ENCODE data around the gene HHATL. TPM values are rescaled to one million over a fixed set of nuclear protein-coding genes. Genes with fewer than 3 reads are reported as not detected.

Gene HHATL
- total RNA-seq, 1 donor from 2014 or later, result 552 TPM

DNA sequence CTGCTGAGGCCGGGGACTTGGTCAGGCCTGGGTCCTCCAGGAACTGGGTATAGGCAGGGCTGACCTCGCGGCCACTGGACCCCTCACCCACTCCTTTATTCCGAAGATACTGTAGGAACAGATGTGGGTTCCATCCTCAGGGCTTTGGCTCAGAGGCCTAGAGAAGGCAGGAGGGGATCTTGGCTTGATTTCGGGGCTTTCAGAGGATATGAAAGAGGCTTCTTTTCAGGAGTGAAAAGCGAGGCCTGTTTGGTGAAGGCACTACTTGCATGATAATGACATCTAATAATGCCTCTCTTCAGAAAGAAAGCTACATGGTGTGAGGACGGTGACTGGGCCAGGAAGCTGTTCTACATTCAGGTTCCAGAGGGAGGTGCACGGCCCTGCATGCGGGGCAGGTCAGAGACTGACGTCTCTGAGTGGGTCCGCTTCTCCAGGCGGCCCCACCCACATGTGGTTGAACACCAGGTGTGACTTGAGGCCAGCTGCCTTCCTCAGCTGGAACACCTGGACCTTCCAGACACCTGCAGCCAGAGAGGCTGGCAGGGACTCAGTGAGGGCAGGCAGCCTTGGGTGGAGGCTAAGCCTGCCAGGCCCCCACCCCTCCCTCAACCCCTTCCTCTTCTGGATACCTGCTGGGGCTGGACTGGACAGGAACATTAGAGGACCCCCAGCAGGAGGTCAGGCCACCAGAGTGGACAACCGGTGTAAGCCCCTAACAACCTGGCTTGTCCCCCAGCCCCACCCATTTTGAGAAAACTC lies 31.1 kb upstream of the HHATL start:
- peak overlapping the region; percentile 92 for H3K27ac ChIP-seq (replicated peaks)
- TF ChIP-seq, protein P1, sequence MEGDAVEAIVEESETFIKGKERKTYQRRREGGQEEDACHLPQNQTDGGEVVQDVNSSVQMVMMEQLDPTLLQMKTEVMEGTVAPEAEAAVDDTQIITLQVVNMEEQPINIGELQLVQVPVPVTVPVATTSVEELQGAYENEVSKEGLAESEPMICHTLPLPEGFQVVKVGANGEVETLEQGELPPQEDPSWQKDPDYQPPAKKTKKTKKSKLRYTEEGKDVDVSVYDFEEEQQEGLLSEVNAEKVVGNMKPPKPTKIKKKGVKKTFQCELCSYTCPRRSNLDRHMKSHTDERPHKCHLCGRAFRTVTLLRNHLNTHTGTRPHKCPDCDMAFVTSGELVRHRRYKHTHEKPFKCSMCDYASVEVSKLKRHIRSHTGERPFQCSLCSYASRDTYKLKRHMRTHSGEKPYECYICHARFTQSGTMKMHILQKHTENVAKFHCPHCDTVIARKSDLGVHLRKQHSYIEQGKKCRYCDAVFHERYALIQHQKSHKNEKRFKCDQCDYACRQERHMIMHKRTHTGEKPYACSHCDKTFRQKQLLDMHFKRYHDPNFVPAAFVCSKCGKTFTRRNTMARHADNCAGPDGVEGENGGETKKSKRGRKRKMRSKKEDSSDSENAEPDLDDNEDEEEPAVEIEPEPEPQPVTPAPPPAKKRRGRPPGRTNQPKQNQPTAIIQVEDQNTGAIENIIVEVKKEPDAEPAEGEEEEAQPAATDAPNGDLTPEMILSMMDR (IDR thresholded peaks at IDR 0.05; ENCODE audit: borderline replicate concordance), result no peak

DNA sequence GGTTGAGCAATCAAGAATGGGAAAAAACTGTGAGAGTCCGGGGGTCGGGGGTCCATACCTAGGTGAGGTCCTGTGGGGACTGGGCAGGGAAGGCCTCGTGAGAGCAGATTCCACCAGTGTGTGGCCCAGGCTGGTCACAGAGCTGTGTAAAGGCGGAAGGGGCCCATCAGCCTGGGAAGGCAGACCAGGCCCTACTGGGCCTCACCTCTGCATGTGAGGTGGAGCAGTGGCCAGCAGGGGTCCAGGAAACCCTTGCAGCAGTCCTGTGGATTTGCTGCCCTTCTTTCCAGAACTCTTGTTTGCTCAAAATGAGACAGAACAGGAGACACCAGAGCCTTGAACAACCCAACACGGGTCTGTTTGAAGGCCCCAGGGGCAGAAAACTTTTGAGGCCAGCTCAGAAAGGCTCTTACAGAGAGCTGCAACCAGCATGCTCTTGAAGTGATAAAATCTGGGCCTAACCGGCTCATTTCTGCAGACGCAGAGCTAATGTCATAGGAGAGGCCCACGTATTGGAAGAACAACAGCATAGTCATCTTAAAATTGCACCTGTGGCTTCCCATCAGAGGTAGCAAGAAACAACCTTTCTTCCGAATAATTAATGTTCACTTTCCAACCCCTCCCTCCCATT lies 30.3 kb upstream of the HHATL start:
- Histone ChIP-seq H3K4me1 (peaks cover 52% of the 10 kb centered on the region), H3K4me3 (no peak overlapping the region), H3K27ac (replicated peaks) (peak overlapping the region; percentile 92), H3K36me3 (no peaks in the 10 kb centered on the region), H3K9me3 (replicated peaks) (no peaks in the 10 kb centered on the region), H3K27me3 (ENCODE audit: low read depth) (no peaks in the 10 kb centered on the region)
- DNase-seq, result no peak
- intact Hi-C loops (cut with micrococcal nuclease), result no loop called here
- TF ChIP-seq, protein P1 (IDR thresholded peaks at IDR 0.05; ENCODE audit: borderline replicate concordance), result no peak

More for the DNA sequence above, 31.1 kb upstream of the HHATL start:
- Histone ChIP-seq H3K9me3 (replicated peaks) (no peaks in the 10 kb centered on the region), H3K36me3 (no peaks in the 10 kb centered on the region), H3K27me3 (ENCODE audit: low read depth) (no peaks in the 10 kb centered on the region), H3K4me3 (no peak overlapping the region), H3K4me1 (peaks cover 47% of the 10 kb centered on the region)
- DNase-seq, result no peak
- intact Hi-C loops (cut with micrococcal nuclease), result no loop called here

DNA sequence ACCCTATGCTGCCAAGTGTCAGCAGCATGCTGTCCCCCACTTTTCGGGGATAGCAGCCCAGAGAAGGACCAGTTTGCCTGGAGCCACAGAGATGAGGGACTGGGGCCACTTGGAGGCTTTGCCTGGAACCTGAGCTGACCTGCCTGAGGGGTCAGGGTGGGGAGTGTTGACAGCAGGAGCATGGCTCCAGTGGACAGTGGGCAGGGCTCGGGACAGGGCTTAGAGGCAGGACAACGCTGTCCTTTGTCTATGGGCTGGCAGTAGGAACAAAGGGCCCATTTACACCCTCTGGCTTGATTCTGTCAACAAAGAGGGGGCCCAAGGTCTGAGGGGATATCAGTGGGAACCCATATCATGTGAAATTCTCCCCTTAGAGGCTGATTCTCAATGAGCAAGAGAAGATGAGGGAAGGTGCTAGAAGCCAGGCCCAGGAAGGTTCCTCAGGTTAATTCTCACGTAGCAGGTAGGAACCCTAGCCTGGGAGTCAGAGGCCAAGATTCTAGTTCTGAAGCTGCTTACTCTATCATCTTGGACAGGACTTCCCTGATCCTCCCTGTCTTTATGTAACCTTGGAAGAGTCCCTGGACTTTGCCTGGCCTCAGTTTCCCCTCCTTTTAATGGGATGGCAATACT lies 29.7 kb upstream of the HHATL start:
- Histone ChIP-seq H3K4me3 (no peak overlapping the region), H3K27ac (replicated peaks) (peak overlapping the region; percentile 92), H3K27me3 (ENCODE audit: low read depth) (no peaks in the 10 kb centered on the region), H3K36me3 (no peaks in the 10 kb centered on the region), H3K4me1 (peaks cover 57% of the 10 kb centered on the region), H3K9me3 (replicated peaks) (no peaks in the 10 kb centered on the region)
- DNase-seq, result no peak
- intact Hi-C loops (cut with micrococcal nuclease), result no loop called here
- TF ChIP-seq, protein P1 (IDR thresholded peaks at IDR 0.05; ENCODE audit: borderline replicate concordance), result no peak

DNA sequence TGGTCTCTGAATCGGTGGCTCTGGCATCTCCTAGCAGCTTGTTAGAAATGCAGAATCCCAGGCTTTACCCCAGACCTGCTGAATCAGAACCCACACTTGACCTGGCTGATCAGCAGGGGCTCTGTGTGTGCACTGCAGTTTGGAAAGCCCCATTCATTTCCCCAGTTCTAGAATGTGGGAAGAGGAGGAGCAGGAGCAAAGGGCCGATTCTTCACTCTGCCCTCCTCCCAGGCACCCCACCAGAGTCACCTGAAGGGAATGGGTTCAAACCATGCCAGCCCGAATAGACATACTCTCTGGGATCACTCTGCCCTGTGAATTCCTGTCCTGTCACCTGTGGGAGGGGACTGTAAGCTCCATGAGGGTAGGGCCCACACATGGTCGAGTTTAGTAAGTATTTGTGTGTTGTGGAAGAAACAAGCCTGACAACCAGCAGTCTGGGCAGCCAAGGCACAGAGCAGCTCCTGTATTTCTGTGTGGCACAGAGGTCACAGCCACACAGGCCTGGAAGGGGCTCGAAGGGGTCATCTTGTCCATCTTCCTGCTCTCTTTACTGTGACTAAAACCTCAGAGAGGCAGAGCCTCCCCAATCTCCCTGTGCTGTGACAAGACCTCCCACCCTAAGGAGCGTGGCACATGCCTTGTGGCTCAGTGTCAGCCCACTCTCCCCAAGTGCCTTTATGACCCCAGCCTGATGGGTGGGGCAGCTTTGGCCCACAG lies 29.0 kb upstream of the HHATL start:
- no peaks in the 10 kb centered on the region for H3K36me3 ChIP-seq
- peaks cover 62% of the 10 kb centered on the region for H3K4me1 ChIP-seq
- no peak for DNase-seq
- no peak overlapping the region for H3K4me3 ChIP-seq
- H3K9me3 ChIP-seq (replicated peaks), result no peaks in the 10 kb centered on the region
- H3K27ac ChIP-seq (replicated peaks), result peak overlapping the region; percentile 92
- intact Hi-C loops (cut with micrococcal nuclease), result no loop called here
- no peaks in the 10 kb centered on the region for H3K27me3 ChIP-seq (ENCODE audit: low read depth)
- TF ChIP-seq, protein P1 (IDR thresholded peaks at IDR 0.05; ENCODE audit: borderline replicate concordance), result no peak

DNA sequence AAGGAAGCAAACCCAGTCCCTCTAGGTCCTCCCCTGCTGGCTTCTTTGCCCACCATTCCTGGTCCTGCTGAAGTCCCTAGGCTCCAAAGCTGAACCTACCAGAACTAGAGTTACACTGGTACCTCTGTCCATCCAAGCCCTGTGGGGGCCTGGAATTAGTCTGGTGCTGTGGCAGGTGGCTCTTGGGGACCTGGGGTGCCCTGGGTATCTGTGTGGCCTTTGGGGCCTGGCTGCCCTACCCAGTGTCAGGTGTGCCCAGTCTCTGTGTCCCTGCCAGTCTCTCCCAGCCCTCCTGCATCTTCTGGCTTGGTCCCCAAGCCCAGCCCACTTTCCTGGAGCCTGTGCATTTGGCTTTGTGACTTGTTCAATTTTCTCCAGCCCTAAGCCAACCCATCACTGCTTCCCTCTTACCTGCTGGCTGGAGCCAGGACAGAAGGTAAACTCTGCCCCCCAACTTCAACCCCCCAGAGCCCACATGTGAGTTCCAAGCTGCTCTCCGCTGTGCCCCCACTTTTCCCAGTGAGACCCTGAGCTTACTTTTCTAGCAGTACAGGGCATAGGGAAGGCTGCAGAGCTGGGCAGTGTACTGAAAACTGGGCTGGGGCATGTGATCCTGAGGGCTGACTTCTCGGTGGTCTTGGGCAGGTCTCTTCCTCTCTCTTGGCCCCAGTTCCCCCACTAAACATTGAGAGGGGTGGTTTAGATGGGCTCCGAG lies 28.3 kb upstream of the HHATL start:
- Histone ChIP-seq H3K4me3 (no peak overlapping the region), H3K36me3 (no peaks in the 10 kb centered on the region), H3K9me3 (replicated peaks) (no peaks in the 10 kb centered on the region), H3K27ac (replicated peaks) (peak overlapping the region; percentile 92), H3K27me3 (ENCODE audit: low read depth) (no peaks in the 10 kb centered on the region), H3K4me1 (peaks cover 55% of the 10 kb centered on the region)
- TF ChIP-seq, protein P1 (IDR thresholded peaks at IDR 0.05; ENCODE audit: borderline replicate concordance), result no peak
- no peak for DNase-seq
- intact Hi-C loops (cut with micrococcal nuclease), result no loop called here
